Thoracic aorta (tissue), 2 donors: ENCODE results near the gene PIP5KL1. TPM values are rescaled to one million over a fixed set of nuclear protein-coding genes. Genes with fewer than 3 reads are reported as not detected.

Experiments
- ATAC-seq: fragments of 150-250 bp; one replicate; pipeline ENCODE4 v1.8.0; 2017; ENCODE audit warnings: low read depth; ENCODE audit not compliant: insufficient number of reproducible peaks, low FRiP score
- DNase-seq: peaks from one replicate; pipeline ENCODE4 v3.0.0-alpha.2; 2020; ENCODE audit warnings: low spot score
- H3K27ac ChIP-seq, 2 donors: fragments of 200-600 bp; sonication (generic); 1 replicate in 1 of 2; 2 replicates in 1 of 2; pipeline ENCODE4 v1.5.1; 2016; ENCODE audit warnings: mild to moderate bottlenecking in 2 of 2, moderate library complexity in 2 of 2
- H3K27me3 ChIP-seq: fragments of 200-600 bp; sonication (generic); replicated peaks from 2 replicates; pipeline ENCODE4 v1.6.0; 2016; ENCODE audit warnings: mild to moderate bottlenecking; ENCODE audit not compliant: insufficient read depth
- H3K36me3 ChIP-seq: fragments of 200-600 bp; sonication (generic); one replicate; pipeline ENCODE4 v1.5.1; 2016
- H3K4me1 ChIP-seq, 2 donors: fragments of 200-600 bp; sonication (generic); 1 replicate in 1 of 2; 2 replicates in 1 of 2; pipeline versions ENCODE4 v1.5.1 to v1.6.0; 2016; ENCODE audit warnings: low read depth in 2 of 2, mild to moderate bottlenecking in 1 of 2; ENCODE audit not compliant: control insufficient read depth in 1 of 2
- H3K4me3 ChIP-seq: fragments of 200-600 bp; sonication (generic); 2 replicates; pipeline ENCODE4 v1.5.1; 2016; ENCODE audit warnings: mild to moderate bottlenecking
- H3K9me3 ChIP-seq: fragments of 200-600 bp; sonication (generic); 2 replicates; pipeline ENCODE4 v1.5.1; 2016
- total RNA-seq, 2 donors: library from RNA; depleted of rRNA; stranded (reverse); fragments of >200 nt; gene quantifications; one replicate each; pipeline versions ENCODE4 v1.1.0 to v1.2.3, GENCODE V29; 2016
- TF ChIP-seq, protein P1 (sequence below): fragments of 200-600 bp; sonication (generic); IDR thresholded peaks from one replicate; pipeline ENCODE4 v1.5.1; 2019; ENCODE audit warnings: antibody characterized with exemption

Gene PIP5KL1
- total RNA-seq, 2 donors from 2014 or later = 6.0 to 8.8 TPM

DNA sequence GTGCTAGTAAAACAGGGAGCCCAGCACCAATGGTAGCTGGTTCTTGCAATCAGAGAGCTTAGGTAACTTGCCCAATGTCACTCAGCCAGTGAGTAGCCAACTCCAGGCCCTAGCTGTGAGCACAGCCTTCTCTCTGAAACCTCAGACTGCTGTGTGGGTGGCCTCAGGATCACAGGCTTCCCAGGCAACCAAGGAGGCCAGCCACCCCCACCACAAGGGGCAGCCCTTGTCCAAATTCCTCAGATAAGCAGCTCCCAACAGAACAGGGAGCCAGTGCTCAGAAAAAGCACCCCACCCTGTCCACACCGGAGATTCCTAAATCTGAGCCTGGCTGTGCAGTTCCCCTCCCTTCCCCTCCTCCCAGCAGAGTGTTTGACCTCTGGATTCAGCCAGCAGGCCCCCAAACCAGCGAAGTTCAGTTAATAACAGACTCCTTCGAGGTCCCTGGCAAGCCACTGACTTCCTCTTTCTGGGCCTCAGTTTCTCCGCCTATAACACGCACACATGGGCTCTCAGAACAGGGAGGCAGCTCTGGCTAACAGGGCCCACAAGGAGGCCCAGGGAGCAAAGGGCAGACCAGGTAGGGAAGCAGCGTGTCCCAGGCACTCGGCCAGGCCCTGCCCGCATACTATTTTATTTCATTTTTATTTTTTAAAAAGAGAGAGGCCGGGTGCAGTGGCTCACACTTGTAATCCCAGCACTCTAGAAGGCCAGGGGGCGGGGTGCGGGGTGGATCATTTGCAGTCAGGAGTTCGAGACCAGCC, 47.5 kb upstream of the PIP5KL1 start:
- DNase-seq (peak; percentile 62), ATAC-seq (no peak)
- TF ChIP-seq, protein P1, sequence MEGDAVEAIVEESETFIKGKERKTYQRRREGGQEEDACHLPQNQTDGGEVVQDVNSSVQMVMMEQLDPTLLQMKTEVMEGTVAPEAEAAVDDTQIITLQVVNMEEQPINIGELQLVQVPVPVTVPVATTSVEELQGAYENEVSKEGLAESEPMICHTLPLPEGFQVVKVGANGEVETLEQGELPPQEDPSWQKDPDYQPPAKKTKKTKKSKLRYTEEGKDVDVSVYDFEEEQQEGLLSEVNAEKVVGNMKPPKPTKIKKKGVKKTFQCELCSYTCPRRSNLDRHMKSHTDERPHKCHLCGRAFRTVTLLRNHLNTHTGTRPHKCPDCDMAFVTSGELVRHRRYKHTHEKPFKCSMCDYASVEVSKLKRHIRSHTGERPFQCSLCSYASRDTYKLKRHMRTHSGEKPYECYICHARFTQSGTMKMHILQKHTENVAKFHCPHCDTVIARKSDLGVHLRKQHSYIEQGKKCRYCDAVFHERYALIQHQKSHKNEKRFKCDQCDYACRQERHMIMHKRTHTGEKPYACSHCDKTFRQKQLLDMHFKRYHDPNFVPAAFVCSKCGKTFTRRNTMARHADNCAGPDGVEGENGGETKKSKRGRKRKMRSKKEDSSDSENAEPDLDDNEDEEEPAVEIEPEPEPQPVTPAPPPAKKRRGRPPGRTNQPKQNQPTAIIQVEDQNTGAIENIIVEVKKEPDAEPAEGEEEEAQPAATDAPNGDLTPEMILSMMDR = peak; percentile 14
- H3K9me3 ChIP-seq = no peaks in the 10 kb centered on the region
- H3K4me1 ChIP-seq = peaks cover 58 to 76% of the 10 kb centered on the region in 2 donors
- no peaks in the 10 kb centered on the region for H3K27me3 ChIP-seq
- H3K4me3 ChIP-seq = peak overlapping the region; percentile 95
- peak overlapping the region; percentile 67 to 73 for H3K27ac ChIP-seq
- no peaks in the 10 kb centered on the region for H3K36me3 ChIP-seq

DNA sequence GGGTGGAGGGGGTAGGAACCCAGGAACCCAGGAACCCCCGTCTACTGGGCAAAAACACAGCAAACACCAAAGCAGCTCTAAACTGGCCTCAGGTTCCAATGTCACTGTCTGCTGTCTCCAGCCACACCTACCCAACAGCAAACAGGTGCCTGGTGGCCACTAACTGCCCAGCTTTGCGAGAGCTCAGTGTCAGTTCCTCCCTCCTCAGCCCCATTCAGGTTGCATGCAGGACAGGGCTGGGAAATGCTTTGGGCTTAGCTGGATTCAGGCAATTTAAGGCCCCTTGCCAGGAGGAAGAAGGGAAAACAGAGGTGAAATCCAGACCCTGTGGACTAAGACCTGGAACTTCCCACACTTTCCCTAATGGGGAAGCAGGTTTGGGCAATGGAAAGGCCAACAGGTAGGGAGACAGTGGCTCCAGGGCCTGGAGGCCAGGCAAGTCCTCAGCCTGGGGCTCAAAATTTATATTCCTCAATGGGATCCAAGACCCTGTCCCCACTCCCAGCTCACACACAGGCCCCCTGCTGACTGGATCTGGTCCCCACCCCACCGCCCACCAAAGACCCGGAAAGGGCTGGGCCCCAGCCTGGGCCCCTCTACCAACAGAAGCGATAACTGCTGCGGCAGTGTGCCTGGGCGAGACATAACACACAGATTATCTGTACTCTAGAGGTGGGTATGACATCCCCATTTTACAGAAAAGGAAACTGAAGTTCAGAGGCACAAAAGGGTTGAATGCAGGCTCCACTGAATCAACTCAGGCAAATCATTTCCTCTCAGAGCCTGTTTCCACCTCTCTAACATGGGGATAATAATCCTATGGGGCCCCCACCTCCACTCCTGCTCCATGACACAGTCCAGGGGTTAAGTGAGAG, 46.7 kb upstream of the PIP5KL1 start:
- Histone ChIP-seq H3K27ac (peak overlapping the region; percentile 67 to 73), H3K27me3 (no peaks in the 10 kb centered on the region), H3K9me3 (no peaks in the 10 kb centered on the region), H3K4me3 (peak overlapping the region; percentile 95), H3K4me1 (peaks cover 66 to 84% of the 10 kb centered on the region in 2 donors), H3K36me3 (no peaks in the 10 kb centered on the region)
- no peak for DNase-seq
- TF ChIP-seq, protein P1 = no peak
- no peak for ATAC-seq

DNA sequence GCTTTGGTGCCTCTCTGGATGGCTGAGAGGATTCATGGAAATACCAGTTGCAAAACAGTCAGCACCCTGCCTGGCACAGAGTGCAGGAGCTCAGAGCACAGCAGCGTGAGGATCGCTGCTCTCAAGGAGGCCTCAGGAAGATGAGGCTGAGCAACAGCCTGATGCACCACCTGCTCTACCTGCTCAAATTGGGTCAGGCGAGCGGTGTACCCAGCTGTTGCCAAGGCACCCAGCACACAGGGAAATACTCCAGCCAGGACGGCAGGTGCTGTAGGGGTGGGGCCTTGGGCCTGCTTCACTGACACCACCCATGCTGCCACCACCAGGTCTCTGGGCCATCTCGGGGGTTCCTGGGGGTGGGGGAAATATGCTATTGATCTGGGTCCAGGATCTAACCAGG, 45.9 kb upstream of the PIP5KL1 start:
- no peaks in the 10 kb centered on the region for H3K9me3 ChIP-seq
- H3K4me1 ChIP-seq = peaks cover 70 to 87% of the 10 kb centered on the region in 2 donors
- H3K27ac ChIP-seq = peak overlapping the region in 1 of 2 donors; percentile 67
- ATAC-seq (no peak), DNase-seq (no peak)
- H3K27me3 ChIP-seq = no peaks in the 10 kb centered on the region
- H3K36me3 ChIP-seq = no peaks in the 10 kb centered on the region
- peak overlapping the region; percentile 13 for H3K4me3 ChIP-seq
- TF ChIP-seq, protein P1 = no peak

DNA sequence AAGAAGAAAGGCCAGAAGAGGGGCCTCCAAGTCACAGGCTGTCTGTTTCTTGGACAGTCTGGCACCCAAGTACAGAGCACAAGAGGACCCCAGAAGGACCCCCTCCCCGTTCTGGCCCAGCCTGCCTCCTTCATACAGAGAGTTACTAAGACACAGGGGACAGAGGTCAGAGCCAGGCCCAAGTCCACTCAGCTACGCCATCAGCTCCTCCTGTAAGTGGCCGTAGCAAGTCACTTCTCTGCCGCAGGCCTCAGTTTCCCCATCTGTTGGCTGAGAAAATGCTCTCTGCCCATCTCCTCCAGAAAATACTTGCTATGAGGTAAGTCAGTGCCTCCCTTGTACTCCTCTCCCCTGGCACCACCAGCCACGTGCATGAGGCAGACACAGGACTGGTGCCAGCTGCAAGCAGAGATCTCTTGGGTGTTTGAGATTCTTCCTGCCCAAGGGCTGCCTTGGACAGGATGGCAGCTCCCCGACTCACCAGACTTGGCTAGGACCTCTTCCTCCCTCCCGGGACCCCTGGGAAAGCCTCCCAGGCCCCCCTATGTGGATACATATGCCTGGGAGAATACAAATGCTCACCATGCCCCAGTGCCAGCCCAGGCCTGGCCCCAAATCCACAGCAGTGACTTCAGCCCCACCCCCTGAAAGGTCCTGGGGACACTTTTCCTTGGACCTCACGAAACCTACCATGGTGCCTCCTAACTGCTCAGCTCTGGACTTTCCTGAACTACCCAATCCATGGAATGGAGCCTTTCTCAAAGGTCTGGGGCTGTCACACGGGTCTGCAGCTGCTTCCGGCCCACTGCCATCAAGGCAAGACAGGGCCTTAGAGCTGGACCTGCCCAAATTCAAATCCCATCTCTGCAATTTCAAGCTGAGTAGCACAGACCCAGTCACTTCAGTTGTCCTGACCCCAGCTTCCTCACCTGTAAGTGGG, 45.1 kb upstream of the PIP5KL1 start:
- H3K4me3 ChIP-seq = peak overlapping the region; percentile 43
- DNase-seq = no peak
- ATAC-seq = no peak

More for the DNA sequence above, 45.1 kb upstream of the PIP5KL1 start:
- TF ChIP-seq, protein P1 = no peak
- no peaks in the 10 kb centered on the region for H3K36me3 ChIP-seq
- no peaks in the 10 kb centered on the region for H3K27me3 ChIP-seq
- H3K27ac ChIP-seq = peak overlapping the region in 1 of 2 donors; percentile 30
- H3K9me3 ChIP-seq = no peaks in the 10 kb centered on the region
- peaks cover 71 to 91% of the 10 kb centered on the region in 2 donors for H3K4me1 ChIP-seq
